BE2C (cell line): ENCODE measurements around the gene C10orf105.

Source experiments
- DNase-seq: peaks from one replicate; pipeline ENCODE4 v3.0.0-alpha.2; 2020
- H3K27me3 ChIP-seq: fragments of 250-450 bp; sonication (Bioruptor Pico); 2 replicates; pipeline ENCODE4 v1.5.1; 2020; ENCODE audit warnings: mild to moderate bottlenecking
- H3K36me3 ChIP-seq: fragments of 250-450 bp; sonication (Bioruptor Pico); 2 replicates; pipeline ENCODE4 v1.5.1; 2020; ENCODE audit warnings: mild to moderate bottlenecking
- H3K4me1 ChIP-seq: fragments of 250-450 bp; sonication (Bioruptor Pico); 2 replicates; pipeline ENCODE4 v1.5.1; 2020
- H3K4me3 ChIP-seq: 2 replicates; pipeline ENCODE4 v1.5.1; 2011; ENCODE audit warnings: low read depth, low read length
- H3K9me3 ChIP-seq: fragments of 250-450 bp; sonication (Bioruptor Pico); 2 replicates; pipeline ENCODE4 v1.5.1; 2020
- TF ChIP-seq, protein P1 (sequence below): IDR thresholded peaks from 2 replicates; pipeline ENCODE4 v1.5.1; 2012; ENCODE audit warnings: mild to moderate bottlenecking, low read depth, low read length

Gene C10orf105

DNA sequence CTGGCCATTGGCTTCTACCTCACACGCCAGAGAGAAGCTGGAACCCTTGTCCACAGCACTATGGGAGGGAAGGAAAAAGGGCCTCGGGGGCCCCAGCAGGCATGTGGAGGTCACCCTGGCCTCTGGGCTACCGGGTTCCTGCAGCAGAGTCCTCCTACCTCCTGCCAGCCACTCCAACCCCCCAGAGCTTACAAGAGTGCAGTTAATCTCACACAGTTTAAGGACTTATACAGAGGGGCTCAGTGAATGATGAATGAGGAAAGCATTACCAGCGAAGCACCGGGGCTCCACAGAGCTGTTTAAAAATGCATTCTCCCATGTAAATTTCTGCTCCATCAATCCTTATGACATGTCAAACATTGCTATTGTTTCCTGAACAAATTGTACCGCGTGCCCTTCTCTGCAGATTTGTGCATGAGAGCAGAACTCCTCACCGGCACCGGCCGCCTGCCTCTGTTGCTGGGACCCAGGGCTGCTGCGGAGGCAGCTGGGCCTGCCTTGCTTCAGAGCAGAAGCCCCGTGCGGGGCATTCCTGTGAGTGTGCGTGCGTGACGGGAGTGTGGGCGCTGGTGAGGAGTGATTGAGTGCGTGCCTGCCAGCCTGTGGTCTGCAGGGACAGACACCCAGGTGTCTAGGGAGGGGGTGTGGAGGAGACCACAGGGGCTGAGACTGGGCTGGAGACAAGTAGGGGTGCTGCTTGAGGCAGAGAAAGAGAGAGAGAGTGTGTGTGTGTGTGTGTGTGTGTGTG, 52.8 kb downstream of the C10orf105 start:
- TF ChIP-seq, protein P1, sequence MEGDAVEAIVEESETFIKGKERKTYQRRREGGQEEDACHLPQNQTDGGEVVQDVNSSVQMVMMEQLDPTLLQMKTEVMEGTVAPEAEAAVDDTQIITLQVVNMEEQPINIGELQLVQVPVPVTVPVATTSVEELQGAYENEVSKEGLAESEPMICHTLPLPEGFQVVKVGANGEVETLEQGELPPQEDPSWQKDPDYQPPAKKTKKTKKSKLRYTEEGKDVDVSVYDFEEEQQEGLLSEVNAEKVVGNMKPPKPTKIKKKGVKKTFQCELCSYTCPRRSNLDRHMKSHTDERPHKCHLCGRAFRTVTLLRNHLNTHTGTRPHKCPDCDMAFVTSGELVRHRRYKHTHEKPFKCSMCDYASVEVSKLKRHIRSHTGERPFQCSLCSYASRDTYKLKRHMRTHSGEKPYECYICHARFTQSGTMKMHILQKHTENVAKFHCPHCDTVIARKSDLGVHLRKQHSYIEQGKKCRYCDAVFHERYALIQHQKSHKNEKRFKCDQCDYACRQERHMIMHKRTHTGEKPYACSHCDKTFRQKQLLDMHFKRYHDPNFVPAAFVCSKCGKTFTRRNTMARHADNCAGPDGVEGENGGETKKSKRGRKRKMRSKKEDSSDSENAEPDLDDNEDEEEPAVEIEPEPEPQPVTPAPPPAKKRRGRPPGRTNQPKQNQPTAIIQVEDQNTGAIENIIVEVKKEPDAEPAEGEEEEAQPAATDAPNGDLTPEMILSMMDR, result no peak
- Histone ChIP-seq H3K4me3 (no peak overlapping the region), H3K4me1 (no peaks in the 10 kb centered on the region), H3K9me3 (no peaks in the 10 kb centered on the region), H3K36me3 (no peaks in the 10 kb centered on the region), H3K27me3 (no peaks in the 10 kb centered on the region)
- no peak for DNase-seq

DNA sequence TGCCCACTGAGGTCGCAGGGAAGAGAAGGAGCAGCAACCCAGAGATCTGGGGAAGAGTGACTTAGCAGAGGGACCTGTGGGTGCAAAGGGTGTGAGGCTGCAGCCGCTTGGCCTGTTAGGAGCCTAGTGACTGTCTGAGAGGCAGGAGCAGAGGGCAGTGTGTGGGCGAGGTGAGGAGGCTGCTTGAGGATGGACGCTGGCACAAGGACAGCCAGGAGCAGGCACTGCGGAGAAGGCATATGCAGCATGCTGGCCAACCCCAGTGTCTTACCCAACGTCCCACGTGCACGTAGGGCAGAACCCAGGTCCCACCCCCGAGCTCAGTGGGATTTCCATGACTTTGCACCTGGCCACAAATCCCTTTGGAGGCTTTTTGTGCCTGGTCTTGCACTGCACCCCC, 54.1 kb downstream of the C10orf105 start:
- Histone ChIP-seq H3K4me3 (no peak overlapping the region), H3K9me3 (no peaks in the 10 kb centered on the region), H3K27me3 (no peaks in the 10 kb centered on the region), H3K4me1 (no peaks in the 10 kb centered on the region), H3K36me3 (no peaks in the 10 kb centered on the region)
- DNase-seq, result no peak
- TF ChIP-seq, protein P1, result no peak

DNA sequence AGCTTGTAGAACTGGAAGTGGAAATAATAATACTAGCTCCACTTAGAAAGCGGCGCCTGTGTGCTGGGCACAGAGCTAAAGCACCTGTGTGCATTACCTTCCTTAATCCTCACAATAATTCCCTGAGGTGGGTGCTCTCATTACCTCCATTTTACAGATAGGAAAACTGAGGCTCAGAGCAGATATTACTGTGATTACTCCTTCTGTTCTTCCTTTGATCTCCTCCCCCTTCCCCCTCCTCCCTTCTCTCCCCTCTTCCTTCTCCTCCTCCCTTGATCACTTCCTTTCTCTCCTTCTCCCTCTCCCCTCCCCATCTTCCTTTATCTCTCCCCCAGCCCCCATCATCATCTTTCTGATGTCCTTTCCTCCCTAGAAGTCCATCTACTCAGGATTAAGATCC, 55.0 kb downstream of the C10orf105 start:
- no peaks in the 10 kb centered on the region for H3K36me3 ChIP-seq
- TF ChIP-seq, protein P1, result no peak
- H3K9me3 ChIP-seq, result no peaks in the 10 kb centered on the region
- peaks cover under 1% of the 10 kb centered on the region for H3K4me1 ChIP-seq
- no peaks in the 10 kb centered on the region for H3K27me3 ChIP-seq
- no peak for DNase-seq
- H3K4me3 ChIP-seq, result no peak overlapping the region

DNA sequence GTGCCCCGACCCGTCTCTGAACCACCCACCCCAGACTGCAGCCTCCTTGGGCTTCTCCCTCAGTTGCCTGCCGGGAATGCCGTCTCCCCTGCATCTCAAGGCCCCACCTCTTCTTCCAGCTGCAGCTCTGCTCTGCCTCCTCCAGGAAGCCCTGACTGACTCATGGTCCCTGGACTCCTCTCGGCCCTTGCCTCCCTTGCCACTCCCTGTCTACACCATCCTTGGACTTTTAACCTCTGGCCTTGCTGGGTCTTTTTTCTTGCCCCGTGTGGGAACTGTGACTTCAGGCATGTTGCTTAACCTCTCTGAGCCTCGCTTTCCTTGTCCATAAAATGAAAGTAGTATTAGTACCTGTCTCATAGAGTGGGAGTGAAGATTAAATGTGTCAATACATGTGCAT, 56.3 kb downstream of the C10orf105 start:
- Histone ChIP-seq H3K27me3 (no peaks in the 10 kb centered on the region), H3K9me3 (no peaks in the 10 kb centered on the region), H3K4me3 (no peak overlapping the region), H3K4me1 (peaks cover 7% of the 10 kb centered on the region), H3K36me3 (no peaks in the 10 kb centered on the region)
- TF ChIP-seq, protein P1, result no peak
- no peak for DNase-seq

DNA sequence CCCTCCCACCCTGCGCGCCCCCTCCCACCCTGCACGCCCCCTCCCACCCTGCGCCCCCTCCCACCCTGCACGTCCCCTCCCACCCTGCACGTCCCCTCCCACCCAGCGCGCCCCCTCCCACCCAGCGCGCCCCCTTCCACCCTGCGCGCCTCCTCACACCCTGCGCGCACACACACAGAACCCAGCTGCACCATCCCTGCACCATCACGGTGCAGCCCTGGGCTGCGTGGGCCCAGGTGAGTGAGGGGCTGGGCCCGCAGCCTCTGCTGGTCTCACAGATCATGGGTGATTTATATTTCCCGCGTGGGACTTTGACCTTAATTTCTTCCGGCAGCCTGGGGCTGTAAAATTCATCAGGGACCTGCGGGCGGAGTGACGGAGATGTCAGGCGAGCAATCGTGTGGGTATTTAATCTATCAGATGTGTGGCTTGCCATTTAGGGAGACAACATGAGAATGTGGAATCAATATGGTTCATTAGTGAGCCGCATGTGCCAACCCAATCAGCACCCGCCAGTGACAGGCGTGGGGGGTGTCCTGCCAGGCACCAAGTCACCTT, 57.7 kb downstream of the C10orf105 start:
- Histone ChIP-seq H3K36me3 (no peaks in the 10 kb centered on the region), H3K27me3 (no peaks in the 10 kb centered on the region), H3K4me3 (no peak overlapping the region), H3K9me3 (no peaks in the 10 kb centered on the region), H3K4me1 (peaks cover 12% of the 10 kb centered on the region)
- TF ChIP-seq, protein P1, result no peak
- no peak for DNase-seq
